Heart left ventricle (tissue), 13 donors: ENCODE data around the gene SELENOP.

Source experiments
- CTCF ChIP-seq, 12 donors: fragments of 200-600 bp; sonication (generic) in 4 of 12; IDR thresholded peaks; one replicate each; pipeline versions ENCODE4 v1.5.0 to v1.8.0; 2018 to 2022; ENCODE audit warnings: antibody characterized with exemption in 12 of 12, mild to moderate bottlenecking in 5 of 12
- POLR2A ChIP-seq, 2 donors: fragments of 450-650 bp; IDR thresholded peaks; one replicate each; pipeline ENCODE4 v1.6.1; 2017; ENCODE audit warnings: antibody characterized with exemption in 2 of 2, mild to moderate bottlenecking in 2 of 2, moderate library complexity in 2 of 2
- donor health status: ischemic (EF 13 %, LVEDD 7.1; RV severe dilation, severe dysfunction).
- donor health status: DM: no; HTN: yes; CAD: no.
- donor health status: DM: no; HTN: no; CAD: no.
- donor health status: ischemic (EF 25% LVEDD 6.9; RV normal size, moderate dysfunction).
- donor health status: ischemic (EF 25% LVEDD 5.7; RV mildly dilated, moderate dysfunction).
- donor health status: ischemic (EF 35%, LVEDD 5.7; RV mildly dilated, moderate dysfunction).
- donor health status: nonischemic (EF 11% LVEDD 7.7; RV severe dilation, severe dysfunction).
- donor health status: DM: yes; HTN: yes; CAD: no.
- donor health status: PGD.
- donor health status: ischemic (EF 29% LVEDD 5.4; RV normal size, mild dysfunction).
- donor health status: nonischemic (EF 23%, LVEDD 6.1; RV moderate dilation, normal function).

GRCh38 chr5:42761791-42762190 lies 49.9 kb downstream of the SELENOP start:
- no peak for TF ChIP-seq CTCF (IDR thresholded peaks at IDR 0.05)
- no peak for TF ChIP-seq POLR2A (IDR thresholded peaks at IDR 0.05)
